ENCODE results near the gene GNA14.

DNA sequence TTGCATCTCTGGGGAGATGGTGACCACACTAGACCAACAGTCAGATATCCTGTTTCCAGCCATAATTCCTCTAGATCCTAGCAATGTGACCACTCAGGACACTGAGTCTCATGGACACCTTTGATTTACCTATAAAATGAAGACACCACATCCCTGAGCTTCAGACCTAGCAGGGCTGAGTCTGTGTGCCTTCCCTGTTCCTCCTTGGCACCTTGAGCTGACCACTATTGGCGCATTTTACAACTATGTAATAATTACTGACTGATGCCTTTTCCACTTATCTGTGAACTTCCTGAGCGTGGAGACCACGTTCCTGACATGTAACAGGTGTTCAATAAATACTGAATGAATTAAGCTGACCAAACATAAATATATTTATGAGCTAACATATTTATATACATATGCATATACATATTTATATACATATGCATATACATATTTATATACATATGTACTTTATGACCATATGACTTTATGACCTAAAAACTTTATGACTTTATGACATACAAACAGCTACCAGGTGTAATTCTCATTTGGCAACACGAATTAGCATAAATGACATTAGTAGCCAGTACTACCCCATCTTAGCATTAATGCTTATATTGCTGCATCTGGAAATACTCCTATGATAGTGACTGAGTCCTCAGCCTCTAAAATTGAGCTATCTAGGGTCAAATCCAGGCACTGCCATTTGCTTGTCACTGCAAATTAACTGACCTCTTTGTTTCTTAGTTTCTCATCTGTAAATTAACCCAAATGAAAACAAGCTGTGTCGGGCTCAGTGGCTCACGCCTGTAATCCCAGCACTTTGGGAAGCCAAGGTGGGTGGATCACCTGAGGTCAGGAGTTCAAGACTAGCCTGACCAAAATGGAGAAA lies 150.6 kb downstream of the GNA14 start:
- TF ChIP-seq GATA3 (IDR thresholded peaks at IDR 0.05; ENCODE audit: low read depth, low read length) (0 out of 2 replicates have a peak, but pooled peaks have one; percentile 25), GATA2 (IDR thresholded peaks at IDR 0.05; ENCODE audit: low read depth, low read length) (peak; percentile 10; the same call in 1 of the 2 replicates)

Data from SH-SY5Y (cell line).